Measurements from ENCODE around the gene RBPJL. TPM values are rescaled to one million over a fixed set of nuclear protein-coding genes. Genes with fewer than 3 reads are reported as not detected.

The RBPJL gene
- total and polyA plus RNA-seq, 2 of the 13 experiments (the other 11 are each of a cell fraction or from before 2014, with no cell fraction given), result not detected

DNA sequence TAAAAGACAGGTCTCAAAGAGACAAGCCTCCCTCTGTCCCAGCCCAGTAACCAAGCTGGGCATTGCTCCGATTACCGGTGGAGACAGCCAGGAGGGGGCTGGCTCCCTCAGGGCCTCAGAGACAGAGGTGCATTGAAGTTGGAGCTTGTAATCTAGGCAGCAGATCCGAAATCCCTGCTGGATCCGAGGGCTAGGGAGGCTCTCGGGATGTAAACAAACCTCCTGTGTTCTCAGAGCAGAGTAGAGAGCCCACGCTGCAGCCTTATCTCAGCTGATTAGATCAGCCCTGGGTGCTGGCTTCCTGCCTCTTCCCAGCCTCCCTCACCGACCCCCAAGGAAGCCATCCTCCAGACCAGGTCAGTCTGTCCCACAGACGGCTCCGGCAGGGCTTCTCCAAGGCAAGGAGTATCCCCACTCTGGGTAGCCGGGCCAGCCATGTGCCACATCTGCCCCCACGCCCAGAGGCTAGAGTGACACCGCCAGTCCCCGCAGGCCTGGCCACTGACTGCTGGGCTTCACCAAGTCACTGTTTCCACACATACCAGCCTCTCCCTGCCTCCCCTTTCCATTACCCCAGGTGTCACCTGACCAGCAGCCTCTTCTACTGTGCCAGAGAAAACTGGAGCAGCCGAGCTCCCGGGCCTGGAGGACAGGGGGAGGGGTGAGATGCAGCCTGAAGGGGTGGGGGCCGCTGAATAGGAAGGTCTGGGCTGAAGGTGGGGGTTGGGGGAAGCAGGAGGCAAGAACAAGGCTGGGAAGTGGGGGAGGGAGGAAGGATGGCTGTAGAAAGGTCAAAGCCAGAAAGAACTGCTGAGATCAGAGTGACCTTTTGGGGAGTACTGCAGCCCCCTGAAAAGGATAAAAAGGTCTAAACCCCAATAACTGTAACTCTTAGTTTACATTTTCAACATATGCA, 35.6 kb downstream of the RBPJL start (continued):
- TF ChIP-seq ZBTB34 (CRISPR knock-in tag; IDR thresholded peaks at IDR 0.05) (peak; percentile 60; the same call in 1 of the 2 replicates), ZNF513 (CRISPR knock-in tag; conservative IDR thresholded peaks at IDR 0.05) (no peak), ZSCAN25 (CRISPR knock-in tag; IDR thresholded peaks at IDR 0.05) (no peak; the same call in none of the 2 replicates), ZNF639 (CRISPR knock-in tag; conservative IDR thresholded peaks at IDR 0.05) (no peak; the same call in 1 of the 2 replicates), ZNF501 (CRISPR knock-in tag; IDR thresholded peaks at IDR 0.05) (no peak), NFIC (IDR thresholded peaks at IDR 0.05; ENCODE audit: low read length) (no peak), KAT8 (CRISPR knock-in tag; IDR thresholded peaks at IDR 0.05) (0 out of 2 replicates have a peak, but pooled peaks have one; percentile 33), ZKSCAN1 (IDR thresholded peaks at IDR 0.05; ENCODE audit: low read length) (no peak), GLI4 (CRISPR knock-in tag; IDR thresholded peaks at IDR 0.05; ENCODE audit: borderline replicate concordance) (peak; percentile 60), PPARG (CRISPR knock-in tag; conservative IDR thresholded peaks at IDR 0.05) (0 out of 2 replicates have a peak, but pooled peaks have one; percentile 43), HMG20A (CRISPR knock-in tag; IDR thresholded peaks at IDR 0.05; ENCODE audit: borderline replicate concordance) (no peak), RFX3 (CRISPR knock-in tag; IDR thresholded peaks at IDR 0.05) (no peak), ZKSCAN5 (CRISPR knock-in tag; IDR thresholded peaks at IDR 0.05) (peak; percentile 14; the same call in 1 of the 2 replicates), ZNF615 (CRISPR knock-in tag; IDR thresholded peaks at IDR 0.05; ENCODE audit: borderline replicate concordance) (no peak), ZBTB39 (CRISPR knock-in tag; IDR thresholded peaks at IDR 0.05) (peak; percentile 19; the same call in 1 of the 2 replicates), NFRKB (IDR thresholded peaks at IDR 0.05) (no peak), ZNF224 (CRISPR knock-in tag; IDR thresholded peaks at IDR 0.05) (no peak), DNMT3B (CRISPR knock-in tag; conservative IDR thresholded peaks at IDR 0.05) (no peak; the same call in 1 of the 2 replicates)
- TF ChIP-seq, protein P1, sequence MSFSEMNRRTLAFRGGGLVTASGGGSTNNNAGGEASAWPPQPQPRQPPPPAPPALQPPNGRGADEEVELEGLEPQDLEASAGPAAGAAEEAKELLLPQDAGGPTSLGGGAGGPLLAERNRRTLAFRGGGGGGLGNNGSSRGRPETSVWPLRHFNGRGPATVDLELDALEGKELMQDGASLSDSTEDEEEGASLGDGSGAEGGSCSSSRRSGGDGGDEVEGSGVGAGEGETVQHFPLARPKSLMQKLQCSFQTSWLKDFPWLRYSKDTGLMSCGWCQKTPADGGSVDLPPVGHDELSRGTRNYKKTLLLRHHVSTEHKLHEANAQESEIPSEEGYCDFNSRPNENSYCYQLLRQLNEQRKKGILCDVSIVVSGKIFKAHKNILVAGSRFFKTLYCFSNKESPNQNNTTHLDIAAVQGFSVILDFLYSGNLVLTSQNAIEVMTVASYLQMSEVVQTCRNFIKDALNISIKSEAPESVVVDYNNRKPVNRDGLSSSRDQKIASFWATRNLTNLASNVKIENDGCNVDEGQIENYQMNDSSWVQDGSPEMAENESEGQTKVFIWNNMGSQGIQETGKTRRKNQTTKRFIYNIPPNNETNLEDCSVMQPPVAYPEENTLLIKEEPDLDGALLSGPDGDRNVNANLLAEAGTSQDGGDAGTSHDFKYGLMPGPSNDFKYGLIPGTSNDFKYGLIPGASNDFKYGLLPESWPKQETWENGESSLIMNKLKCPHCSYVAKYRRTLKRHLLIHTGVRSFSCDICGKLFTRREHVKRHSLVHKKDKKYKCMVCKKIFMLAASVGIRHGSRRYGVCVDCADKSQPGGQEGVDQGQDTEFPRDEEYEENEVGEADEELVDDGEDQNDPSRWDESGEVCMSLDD (CRISPR knock-in tag; IDR thresholded peaks at IDR 0.05; ENCODE audit: borderline replicate concordance), result peak; percentile 44; the same call in 1 of the 2 replicates

All from HepG2 (cell line).